ENCODE results near the gene PAGR1. TPM values are rescaled to one million over a fixed set of nuclear protein-coding genes. Genes with fewer than 3 reads are reported as not detected.

Gene PAGR1
- total RNA-seq, 2 experiments from 2014 or later: 16.9 to 19.3 TPM

- Mint-ChIP-seq H3K9me3 (no peaks in the 10 kb centered on the region), H3K4me3 (no peak overlapping the region), H3K36me3 (ENCODE audit: low read depth) (peaks cover 57% of the 10 kb centered on the region), H3K27ac (peak overlapping the region; percentile 12), H3K27me3 (ENCODE audit: low read depth) (no peaks in the 10 kb centered on the region), H3K4me1 (ENCODE audit: low read depth) (peaks cover 15% of the 10 kb centered on the region)
- intact Hi-C loops (cut with micrococcal nuclease): no loop called here
- CTCF ChIA-PET: interaction anchor here (0.8 to 3.5 kb wide), 4 partner anchors 12 to 111 kb away, joined by 3 to 17 read pairs (median 4); partner anchors contain the start of gene KIF22
- DNase-seq: no peak
Observed at GRCh38 chr16:29802416-29802935, 13.5 kb upstream of the PAGR1 start.

GRCh38 chr16:29804020-29804419 is 11.9 kb upstream of the PAGR1 start:
- Mint-ChIP-seq H3K27me3 (ENCODE audit: low read depth) (no peaks in the 10 kb centered on the region), H3K36me3 (ENCODE audit: low read depth) (peaks cover 59% of the 10 kb centered on the region), H3K9me3 (no peaks in the 10 kb centered on the region), H3K4me1 (ENCODE audit: low read depth) (peaks cover 25% of the 10 kb centered on the region), H3K27ac (peak overlapping the region; percentile 100), H3K4me3 (peak overlapping the region; percentile 98)
- CTCF ChIA-PET: interaction anchor here (1.4 to 3.5 kb wide), 7 partner anchors 9 to 104 kb away, joined by 4 to 17 read pairs (median 8); partner anchors contain the start of genes KIF22 and PAGR1
- intact Hi-C loops (cut with micrococcal nuclease): loop anchor here (2.0 kb wide), 1 partner anchor 17 kb away; the partner anchor contains the start of gene MVP
- no peak for DNase-seq

DNA sequence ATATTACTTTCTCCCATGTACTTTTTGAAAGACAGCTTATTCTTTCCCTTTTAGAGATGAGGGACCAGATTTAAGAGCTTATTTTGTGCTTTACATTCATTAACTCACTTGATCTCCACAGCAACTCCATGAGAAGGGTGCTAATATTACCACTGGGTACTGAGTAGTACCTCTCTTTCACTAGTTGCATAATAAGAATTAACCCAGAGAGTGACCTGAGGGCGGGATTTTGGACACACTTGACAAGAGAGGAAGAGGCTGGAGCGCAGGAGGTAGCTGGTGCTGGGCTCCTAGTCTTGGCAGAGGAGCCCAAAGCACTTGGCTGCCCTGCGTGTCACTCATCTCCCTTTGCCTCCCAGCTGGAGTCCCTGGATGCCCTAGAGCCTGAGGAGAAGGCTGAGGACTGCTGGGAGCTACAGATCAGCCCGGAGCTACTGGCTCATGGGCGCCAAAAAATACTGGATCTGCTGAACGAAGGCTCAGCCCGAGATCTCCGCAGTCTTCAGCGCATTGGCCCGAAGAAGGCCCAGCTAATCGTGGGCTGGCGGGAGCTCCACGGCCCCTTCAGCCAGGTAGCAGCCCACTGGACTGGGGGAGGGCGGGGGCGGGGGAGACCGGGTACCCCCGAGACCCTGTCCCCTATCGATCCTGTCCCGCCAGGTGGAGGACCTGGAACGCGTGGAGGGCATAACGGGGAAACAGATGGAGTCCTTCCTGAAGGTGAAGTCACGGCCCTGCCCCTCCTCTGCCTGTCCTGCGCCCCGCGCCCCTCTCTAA is 11.3 kb upstream of the PAGR1 start:
- intact Hi-C loops (cut with micrococcal nuclease): loop anchor here (1.0 to 5.0 kb wide), 13 partner anchors 14 to 982 kb away; partner anchors contain the start of genes ALDOA, ATXN2L, C16orf54 and C16orf92
- H3K27me3 Mint-ChIP-seq (ENCODE audit: low read depth): no peaks in the 10 kb centered on the region
- peak overlapping the region; percentile 98 for H3K4me3 Mint-ChIP-seq
- peaks cover 28% of the 10 kb centered on the region for H3K4me1 Mint-ChIP-seq (ENCODE audit: low read depth)
- H3K36me3 Mint-ChIP-seq (ENCODE audit: low read depth): peaks cover 55% of the 10 kb centered on the region
- no peak for DNase-seq
- CTCF ChIA-PET: interaction anchor here (0.7 to 3.5 kb wide), 8 partner anchors 10 to 228 kb away, joined by 3 to 17 read pairs (median 6); partner anchors contain the start of genes KIF22 and PAGR1
- H3K27ac Mint-ChIP-seq: peak overlapping the region; percentile 100
- H3K9me3 Mint-ChIP-seq: no peaks in the 10 kb centered on the region

DNA sequence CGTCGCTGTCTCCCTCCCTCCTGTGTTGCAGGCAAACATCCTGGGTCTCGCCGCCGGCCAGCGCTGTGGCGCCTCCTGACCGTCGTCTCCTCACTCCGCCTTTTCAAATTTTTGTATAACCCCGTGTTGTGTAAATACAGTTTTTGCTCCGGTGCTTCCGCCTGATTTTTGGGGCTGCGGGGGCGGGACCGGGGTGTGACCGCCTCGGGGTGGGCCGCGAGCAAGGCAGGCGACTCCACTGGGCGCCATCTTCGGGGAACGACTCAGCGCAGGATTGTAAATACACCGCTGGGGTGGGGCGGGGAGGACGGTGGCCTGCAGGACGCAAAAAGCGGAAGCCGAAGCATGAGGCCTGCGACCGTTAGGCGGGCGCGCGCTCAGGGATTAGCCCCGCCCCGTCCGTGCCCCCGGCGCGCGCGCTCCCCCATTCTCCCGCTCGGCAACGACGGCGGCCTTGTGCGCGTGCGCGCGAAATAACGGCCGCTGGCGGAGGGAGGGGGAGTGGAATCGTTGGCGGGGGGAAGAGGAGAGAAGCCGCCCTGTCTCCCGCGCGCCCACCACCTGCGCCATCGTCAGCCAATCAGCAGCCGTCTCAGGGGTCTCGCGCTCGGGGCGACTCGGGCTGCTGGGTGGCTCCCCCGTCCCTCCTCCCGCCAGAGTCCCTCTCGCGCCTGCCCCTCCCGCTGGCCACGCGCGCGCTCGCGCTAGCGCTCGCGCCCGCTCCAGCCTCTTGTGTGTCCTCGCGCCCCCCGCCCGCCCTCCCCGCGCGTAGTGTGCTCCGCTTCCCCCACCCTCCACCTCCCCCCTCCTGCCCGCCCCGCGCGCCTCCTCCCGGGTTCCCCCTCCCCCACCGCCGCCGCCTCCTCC is 10.5 kb upstream of the PAGR1 start:
- H3K4me3 Mint-ChIP-seq: peak overlapping the region; percentile 98
- H3K4me1 Mint-ChIP-seq (ENCODE audit: low read depth): peaks cover 36% of the 10 kb centered on the region
- H3K27me3 Mint-ChIP-seq (ENCODE audit: low read depth): no peaks in the 10 kb centered on the region
- H3K36me3 Mint-ChIP-seq (ENCODE audit: low read depth): peaks cover 58% of the 10 kb centered on the region
- no peaks in the 10 kb centered on the region for H3K9me3 Mint-ChIP-seq
- CTCF ChIA-PET: interaction anchor here (0.7 to 2.2 kb wide), 6 partner anchors 11 to 227 kb away, joined by 3 to 12 read pairs (median 6); partner anchors contain the start of gene PAGR1
- peak overlapping the region; percentile 100 for H3K27ac Mint-ChIP-seq
- intact Hi-C loops (cut with micrococcal nuclease): loop anchor here (1.0 to 5.0 kb wide), 13 partner anchors 15 to 983 kb away; partner anchors contain the start of genes ALDOA, ATXN2L, C16orf54 and C16orf92
- peak; percentile 99 for DNase-seq

- Mint-ChIP-seq H3K9me3 (no peaks in the 10 kb centered on the region), H3K4me1 (ENCODE audit: low read depth) (peaks cover 43% of the 10 kb centered on the region), H3K27ac (peak within 1 kb of the TSS; percentile 100), H3K27me3 (ENCODE audit: low read depth) (no peaks in the 10 kb centered on the region), H3K36me3 (ENCODE audit: low read depth) (peaks cover 57% of the 10 kb centered on the region), H3K4me3 (peak within 1 kb of the TSS; percentile 99)
- no peak for DNase-seq
- CTCF ChIA-PET: interaction anchor here (0.6 to 3.0 kb wide), 3 partner anchors 13 to 42 kb away, joined by 3 to 18 read pairs (median 3); partner anchors contain the start of gene MVP
- intact Hi-C loops (cut with micrococcal nuclease): loop anchor here (5.0 kb wide), 8 partner anchors 59 to 984 kb away; partner anchors contain the start of genes ALDOA, ATXN2L, C16orf54 and C16orf92
Observed at GRCh38 chr16:29806099-29806579, 9.8 kb upstream of the PAGR1 start, which contains the start of gene MAZ. Gene MAZ (plus strand): TSS chr16:29806529. CDS start chr16:29806702, 173 bp downstream.

DNA sequence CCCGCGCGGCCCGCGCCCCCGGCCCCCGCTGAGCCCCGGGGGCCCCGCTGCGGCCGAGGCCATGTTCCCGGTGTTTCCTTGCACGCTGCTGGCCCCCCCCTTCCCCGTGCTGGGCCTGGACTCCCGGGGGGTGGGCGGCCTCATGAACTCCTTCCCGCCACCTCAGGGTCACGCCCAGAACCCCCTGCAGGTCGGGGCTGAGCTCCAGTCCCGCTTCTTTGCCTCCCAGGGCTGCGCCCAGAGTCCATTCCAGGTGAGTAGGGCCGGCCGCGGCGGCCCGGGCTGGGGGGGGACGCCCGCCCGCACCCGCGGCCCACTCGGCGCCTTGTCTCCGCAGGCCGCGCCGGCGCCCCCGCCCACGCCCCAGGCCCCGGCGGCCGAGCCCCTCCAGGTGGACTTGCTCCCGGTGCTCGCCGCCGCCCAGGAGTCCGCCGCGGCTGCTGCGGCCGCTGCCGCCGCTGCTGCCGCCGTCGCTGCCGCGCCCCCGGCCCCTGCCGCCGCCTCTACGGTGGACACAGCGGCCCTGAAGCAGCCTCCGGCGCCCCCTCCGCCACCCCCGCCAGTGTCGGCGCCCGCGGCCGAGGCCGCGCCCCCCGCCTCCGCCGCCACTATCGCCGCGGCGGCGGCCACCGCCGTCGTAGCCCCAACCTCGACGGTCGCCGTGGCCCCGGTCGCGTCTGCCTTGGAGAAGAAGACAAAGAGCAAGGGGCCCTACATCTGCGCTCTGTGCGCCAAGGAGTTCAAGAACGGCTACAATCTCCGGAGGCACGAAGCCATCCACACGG is 9.1 kb upstream of the PAGR1 start:
- Mint-ChIP-seq H3K4me1 (ENCODE audit: low read depth) (peaks cover 47% of the 10 kb centered on the region), H3K4me3 (peak overlapping the region; percentile 99), H3K27ac (peak overlapping the region; percentile 99), H3K9me3 (no peaks in the 10 kb centered on the region), H3K36me3 (ENCODE audit: low read depth) (peaks cover 51% of the 10 kb centered on the region), H3K27me3 (ENCODE audit: low read depth) (no peaks in the 10 kb centered on the region)
- CTCF ChIA-PET: interaction anchor here (0.6 to 3.0 kb wide), 14 partner anchors 9 to 225 kb away, joined by 3 to 24 read pairs (median 4); partner anchors contain the start of genes MVP and PAGR1
- peak; percentile 72 for DNase-seq
- intact Hi-C loops (cut with micrococcal nuclease): loop anchor here (1.0 to 5.0 kb wide), 10 partner anchors 9 to 985 kb away; partner anchors contain the start of genes ALDOA, ATXN2L, C16orf54 and C16orf92

- intact Hi-C loops (cut with micrococcal nuclease): loop anchor here (1.0 to 5.0 kb wide), 10 partner anchors 9 to 985 kb away; partner anchors contain the start of genes ALDOA, ATXN2L, C16orf54 and C16orf92
- CTCF ChIA-PET: interaction anchor here (0.5 to 3.0 kb wide), 18 partner anchors 9 to 224 kb away, joined by 3 to 24 read pairs (median 4); partner anchors contain the start of genes ASPHD1, MVP and PAGR1
- no peaks in the 10 kb centered on the region for H3K27me3 Mint-ChIP-seq (ENCODE audit: low read depth)
- peaks cover 50% of the 10 kb centered on the region for H3K4me1 Mint-ChIP-seq (ENCODE audit: low read depth)
- peak overlapping the region; percentile 99 for H3K27ac Mint-ChIP-seq
- peaks cover 47% of the 10 kb centered on the region for H3K36me3 Mint-ChIP-seq (ENCODE audit: low read depth)
- DNase-seq: peak; percentile 93
- peak overlapping the region; percentile 99 for H3K4me3 Mint-ChIP-seq
- H3K9me3 Mint-ChIP-seq: no peaks in the 10 kb centered on the region
Observed at GRCh38 chr16:29807426-29808218, 8.3 kb upstream of the PAGR1 start.

GRCh38 chr16:29808219-29808900 is 7.6 kb upstream of the PAGR1 start:
- no peaks in the 10 kb centered on the region for H3K27me3 Mint-ChIP-seq (ENCODE audit: low read depth)
- DNase-seq: peak; percentile 47

DNA sequence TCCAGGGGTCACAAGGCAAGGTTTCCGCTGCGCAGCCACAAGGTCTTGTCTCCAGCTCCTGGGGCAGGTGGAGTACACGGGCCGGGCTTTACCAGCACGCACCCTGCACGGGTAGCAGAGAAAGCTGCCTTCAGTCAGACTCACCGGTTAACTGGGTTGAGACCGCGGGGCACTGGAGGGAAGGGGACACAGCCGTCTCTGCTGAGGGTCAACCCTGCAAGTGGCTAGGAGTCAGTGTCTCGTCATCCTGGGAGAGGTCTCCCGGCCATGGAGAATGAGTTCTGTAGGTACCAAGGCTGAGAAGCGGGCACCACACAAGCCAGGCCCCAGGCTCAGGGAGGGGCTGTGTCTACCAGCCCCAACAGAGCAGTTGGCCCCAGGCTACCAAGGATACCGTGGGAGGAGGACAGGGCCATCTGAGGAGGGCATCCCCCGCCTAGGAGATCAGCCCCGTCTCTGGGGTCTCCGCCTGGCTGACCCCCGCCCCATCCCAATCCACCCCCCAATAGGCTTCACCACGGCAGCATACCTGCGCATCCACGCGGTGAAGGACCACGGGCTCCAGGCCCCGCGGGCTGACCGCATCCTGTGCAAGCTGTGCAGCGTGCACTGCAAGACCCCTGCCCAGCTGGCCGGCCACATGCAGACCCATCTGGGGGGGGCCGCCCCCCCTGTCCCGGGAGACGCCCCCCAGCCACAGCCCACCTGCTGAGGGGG is 6.8 kb upstream of the PAGR1 start:
- CTCF ChIA-PET: interaction anchor here (0.6 to 3.0 kb wide), 8 partner anchors 7 to 118 kb away, joined by 3 to 24 read pairs (median 6); partner anchors contain the start of genes MVP and PAGR1
- H3K27ac Mint-ChIP-seq: peak overlapping the region; percentile 99
- H3K4me3 Mint-ChIP-seq: peak overlapping the region; percentile 99
- intact Hi-C loops (cut with micrococcal nuclease): loop anchor here (5.0 kb wide), 8 partner anchors 62 to 987 kb away; partner anchors contain the start of genes ALDOA, ATXN2L, C16orf54 and C16orf92
- no peaks in the 10 kb centered on the region for H3K27me3 Mint-ChIP-seq (ENCODE audit: low read depth)
- H3K36me3 Mint-ChIP-seq (ENCODE audit: low read depth): peaks cover 35% of the 10 kb centered on the region
- peaks cover 46% of the 10 kb centered on the region for H3K4me1 Mint-ChIP-seq (ENCODE audit: low read depth)
- DNase-seq: no peak
- H3K9me3 Mint-ChIP-seq: no peaks in the 10 kb centered on the region

More at GRCh38 chr16:29808219-29808900, 7.6 kb upstream of the PAGR1 start:
- no peaks in the 10 kb centered on the region for H3K9me3 Mint-ChIP-seq
- H3K4me1 Mint-ChIP-seq (ENCODE audit: low read depth): peaks cover 52% of the 10 kb centered on the region
- intact Hi-C loops (cut with micrococcal nuclease): loop anchor here (5.0 kb wide), 8 partner anchors 61 to 986 kb away; partner anchors contain the start of genes ALDOA, ATXN2L, C16orf54 and C16orf92
- peak overlapping the region; percentile 99 for H3K4me3 Mint-ChIP-seq
- CTCF ChIA-PET: interaction anchor here (0.5 to 3.0 kb wide), 17 partner anchors 8 to 121 kb away, joined by 3 to 24 read pairs (median 3); partner anchors contain the start of genes ASPHD1, MVP and PAGR1
- H3K27ac Mint-ChIP-seq: peak overlapping the region; percentile 99
- H3K36me3 Mint-ChIP-seq (ENCODE audit: low read depth): peaks cover 43% of the 10 kb centered on the region
